Hippocampal formation (tissue), 2 donors: Measurements from ENCODE around the gene SEMA4C.

Source experiments
- DNase-seq, 2 donors: peaks; one replicate each; lab custom pipeline; 2025; lab: John Stamatoyannopoulos, UW

Gene SEMA4C

GRCh38 chr2:96881349-96882195, 11.7 kb upstream of the SEMA4C start:
- DNase-seq = no peak

GRCh38 chr2:96880891-96881273, 11.0 kb upstream of the SEMA4C start:
- no peak for DNase-seq

GRCh38 chr2:96879545-96880040, 9.7 kb upstream of the SEMA4C start:
- DNase-seq = no peak

- no peak for DNase-seq
Measured at GRCh38 chr2:96878796-96879544, 9.1 kb upstream of the SEMA4C start.

GRCh38 chr2:96878171-96878570, 8.3 kb upstream of the SEMA4C start:
- no peak for DNase-seq

GRCh38 chr2:96877631-96878092, 7.8 kb upstream of the SEMA4C start:
- DNase-seq = no peak

- DNase-seq = no peak
Measured at GRCh38 chr2:96877042-96877451, 7.2 kb upstream of the SEMA4C start.

GRCh38 chr2:96876269-96877041, 6.6 kb upstream of the SEMA4C start:
- no peak for DNase-seq

- no peak for DNase-seq
Measured at GRCh38 chr2:96875498-96876268, 5.8 kb upstream of the SEMA4C start.

- DNase-seq = no peak
Measured at GRCh38 chr2:96874198-96874831, 4.4 kb upstream of the SEMA4C start.

GRCh38 chr2:96873651-96874096, 3.8 kb upstream of the SEMA4C start:
- peak; percentile 24 to 52 for DNase-seq

- DNase-seq = no peak
Measured at GRCh38 chr2:96872591-96873349, 2.9 kb upstream of the SEMA4C start.

- peak; percentile 68 to 80 for DNase-seq
Measured at GRCh38 chr2:96870626-96871255, 861 bp upstream of the SEMA4C start.

GRCh38 chr2:96869281-96869821, 529 bp downstream of the SEMA4C start:
- peak in 1 of 2 donors; percentile 74 for DNase-seq

- DNase-seq = peak; percentile 39 to 74
Measured at GRCh38 chr2:96868555-96869280, 1.2 kb downstream of the SEMA4C start.

GRCh38 chr2:96867756-96868554, 1.9 kb downstream of the SEMA4C start:
- DNase-seq = peak in 1 of 2 donors; percentile 13

GRCh38 chr2:96866986-96867755, 2.7 kb downstream of the SEMA4C start:
- DNase-seq = no peak
